Measurements from ENCODE around the gene BIRC2. TPM values are rescaled to one million over a fixed set of nuclear protein-coding genes. Genes with fewer than 3 reads are reported as not detected.

BIRC2 gene
- total RNA-seq, 1 donor from 2014 or later, result 69.9 TPM

- no peak overlapping the region for H2AFZ ChIP-seq (ENCODE audit: low read depth, low read length)
These were observed 5.1 kb upstream of the BIRC2 start for GRCh38 chr11:102341844-102342318.

GRCh38 chr11:102343809-102344208, 3.2 kb upstream of the BIRC2 start:
- peak; percentile 5 for DNase-seq (ENCODE audit: low read depth)
- no peak for FAIRE-seq
- Histone ChIP-seq H3K36me3 (ENCODE audit: insufficient read depth, low read length) (no peaks in the 10 kb centered on the region), H3K4me1 (ENCODE audit: insufficient read depth, low read length) (peaks cover 15% of the 10 kb centered on the region), H3K27me3 (ENCODE audit: insufficient read depth, low read length) (no peaks in the 10 kb centered on the region), H2AFZ (ENCODE audit: low read depth, low read length) (no peak overlapping the region), H3K9me3 (ENCODE audit: insufficient read depth, low read depth, low read length) (no peaks in the 10 kb centered on the region), H3K4me2 (ENCODE audit: low read length) (no peak overlapping the region), H4K20me1 (ENCODE audit: insufficient read depth, low read length) (peaks cover 3% of the 10 kb centered on the region), H3K27ac (ENCODE audit: low read depth, low read length) (no peak overlapping the region), H3K9ac (ENCODE audit: low read length) (no peak overlapping the region), H3K4me3 (ENCODE audit: insufficient read depth, low read depth, low read length) (no peak overlapping the region), H3K79me2 (ENCODE audit: insufficient read depth, low read length) (peaks cover 16% of the 10 kb centered on the region)
- no peak overlapping the region for H3K27ac Mint-ChIP-seq (ENCODE audit: unreplicated experiment)
- no peaks in the 10 kb centered on the region for H3K9me3 Mint-ChIP-seq (ENCODE audit: unreplicated experiment)
- TF ChIP-seq CTCF (IDR thresholded peaks at IDR 0.05; ENCODE audit: insufficient read depth, low read depth, low read length), result no peak
- no peak for TF ChIP-seq EZH2 (IDR thresholded peaks at IDR 0.05; ENCODE audit: insufficient read depth, low read length)
- H3K36me3 Mint-ChIP-seq (ENCODE audit: low read depth, unreplicated experiment), result no peaks in the 10 kb centered on the region
- no peaks in the 10 kb centered on the region for H3K27me3 Mint-ChIP-seq (ENCODE audit: low read depth, unreplicated experiment)
- no peak overlapping the region for H3K4me3 Mint-ChIP-seq (ENCODE audit: unreplicated experiment)
- H3K4me1 Mint-ChIP-seq (ENCODE audit: low read depth, unreplicated experiment), result peaks cover 17% of the 10 kb centered on the region

More at GRCh38 chr11:102341844-102342318, 5.1 kb upstream of the BIRC2 start:
- peak; percentile 95 for FAIRE-seq
- Mint-ChIP-seq H3K4me3 (ENCODE audit: unreplicated experiment) (peak overlapping the region; percentile 5), H3K36me3 (ENCODE audit: low read depth, unreplicated experiment) (no peaks in the 10 kb centered on the region), H3K4me1 (ENCODE audit: low read depth, unreplicated experiment) (peaks cover 16% of the 10 kb centered on the region), H3K27me3 (ENCODE audit: low read depth, unreplicated experiment) (no peaks in the 10 kb centered on the region), H3K9me3 (ENCODE audit: unreplicated experiment) (no peaks in the 10 kb centered on the region), H3K27ac (ENCODE audit: unreplicated experiment) (no peak overlapping the region)
- no peaks in the 10 kb centered on the region for H3K9me3 ChIP-seq (ENCODE audit: insufficient read depth, low read depth, low read length)
- H3K36me3 ChIP-seq (ENCODE audit: insufficient read depth, low read length), result no peaks in the 10 kb centered on the region
- no peak overlapping the region for H3K4me3 ChIP-seq (ENCODE audit: insufficient read depth, low read depth, low read length)
- H3K9ac ChIP-seq (ENCODE audit: low read length), result no peak overlapping the region
- no peak overlapping the region for H3K27ac ChIP-seq (ENCODE audit: low read depth, low read length)
- H3K79me2 ChIP-seq (ENCODE audit: insufficient read depth, low read length), result no peaks in the 10 kb centered on the region
- no peaks in the 10 kb centered on the region for H3K27me3 ChIP-seq (ENCODE audit: insufficient read depth, low read length)
- H4K20me1 ChIP-seq (ENCODE audit: insufficient read depth, low read length), result no peaks in the 10 kb centered on the region
- TF ChIP-seq EZH2 (IDR thresholded peaks at IDR 0.05; ENCODE audit: insufficient read depth, low read length) (no peak), CTCF (IDR thresholded peaks at IDR 0.05; ENCODE audit: insufficient read depth, low read depth, low read length) (peak; percentile 88)
- DNase-seq (ENCODE audit: low read depth), result peak; percentile 71
- peaks cover 15% of the 10 kb centered on the region for H3K4me1 ChIP-seq (ENCODE audit: insufficient read depth, low read length)
- no peak overlapping the region for H3K4me2 ChIP-seq (ENCODE audit: low read length)

DNA sequence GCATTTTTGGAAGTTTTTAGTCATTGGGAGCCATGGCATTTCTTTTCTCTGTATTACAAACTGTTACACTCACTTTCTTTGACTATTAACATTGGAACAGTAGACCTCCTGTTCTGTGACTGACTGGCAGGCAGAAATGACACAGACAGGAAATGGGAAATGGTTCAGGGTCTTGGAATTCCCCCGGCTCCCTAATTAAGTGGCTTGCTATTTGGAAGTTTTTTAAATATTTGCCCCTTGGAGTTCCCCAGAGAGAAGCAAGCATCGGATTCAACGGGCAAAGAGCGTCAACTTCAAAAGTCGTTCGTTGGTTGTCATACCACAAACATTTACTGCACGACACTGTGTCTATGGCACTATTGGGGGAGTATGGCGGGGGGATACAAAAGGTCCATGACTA, 1.1 kb upstream of the BIRC2 start:
- peaks cover 37% of the 10 kb centered on the region for H3K79me2 ChIP-seq (ENCODE audit: insufficient read depth, low read length)
- FAIRE-seq (peak; percentile 78), DNase-seq (ENCODE audit: low read depth) (peak; percentile 69)
- Mint-ChIP-seq H3K4me3 (ENCODE audit: unreplicated experiment) (peak overlapping the region; percentile 96), H3K9me3 (ENCODE audit: unreplicated experiment) (no peaks in the 10 kb centered on the region), H3K27ac (ENCODE audit: unreplicated experiment) (peak overlapping the region; percentile 96), H3K36me3 (ENCODE audit: low read depth, unreplicated experiment) (peaks cover 4% of the 10 kb centered on the region), H3K4me1 (ENCODE audit: low read depth, unreplicated experiment) (peaks cover 28% of the 10 kb centered on the region), H3K27me3 (ENCODE audit: low read depth, unreplicated experiment) (no peaks in the 10 kb centered on the region)
- TF ChIP-seq EZH2 (IDR thresholded peaks at IDR 0.05; ENCODE audit: insufficient read depth, low read length), result no peak
- H3K27me3 ChIP-seq (ENCODE audit: insufficient read depth, low read length), result no peaks in the 10 kb centered on the region
- peak overlapping the region; percentile 91 for H3K4me3 ChIP-seq (ENCODE audit: insufficient read depth, low read depth, low read length)
- peaks cover 7% of the 10 kb centered on the region for H3K36me3 ChIP-seq (ENCODE audit: insufficient read depth, low read length)
- peaks cover 19% of the 10 kb centered on the region for H3K4me1 ChIP-seq (ENCODE audit: insufficient read depth, low read length)
- peak overlapping the region; percentile 83 for H3K4me2 ChIP-seq (ENCODE audit: low read length)
- no peaks in the 10 kb centered on the region for H3K9me3 ChIP-seq (ENCODE audit: insufficient read depth, low read depth, low read length)
- H2AFZ ChIP-seq (ENCODE audit: low read depth, low read length), result no peak overlapping the region
- H3K27ac ChIP-seq (ENCODE audit: low read depth, low read length), result peak overlapping the region; percentile 99
- peaks cover 15% of the 10 kb centered on the region for H4K20me1 ChIP-seq (ENCODE audit: insufficient read depth, low read length)
- H3K9ac ChIP-seq (ENCODE audit: low read length), result peak overlapping the region; percentile 95

Measured in astrocyte (in vitro differentiated cells and primary cell).